Astrocyte (in vitro differentiated cells and primary cell): ENCODE results near the gene KPNA4.

Source experiments
- CTCF ChIP-seq: IDR thresholded peaks from 2 replicates; pipeline ENCODE4 v1.5.1; 2011; ENCODE audit warnings: low read depth, mild to moderate bottlenecking, inconsistent platforms, low read length, moderate library complexity; ENCODE audit not compliant: insufficient read depth
- EZH2 ChIP-seq: IDR thresholded peaks from 2 replicates; pipeline ENCODE4 v1.6.1; 2012; ENCODE audit warnings: mild to moderate bottlenecking, low read length, inconsistent platforms; ENCODE audit not compliant: insufficient read depth

DNA sequence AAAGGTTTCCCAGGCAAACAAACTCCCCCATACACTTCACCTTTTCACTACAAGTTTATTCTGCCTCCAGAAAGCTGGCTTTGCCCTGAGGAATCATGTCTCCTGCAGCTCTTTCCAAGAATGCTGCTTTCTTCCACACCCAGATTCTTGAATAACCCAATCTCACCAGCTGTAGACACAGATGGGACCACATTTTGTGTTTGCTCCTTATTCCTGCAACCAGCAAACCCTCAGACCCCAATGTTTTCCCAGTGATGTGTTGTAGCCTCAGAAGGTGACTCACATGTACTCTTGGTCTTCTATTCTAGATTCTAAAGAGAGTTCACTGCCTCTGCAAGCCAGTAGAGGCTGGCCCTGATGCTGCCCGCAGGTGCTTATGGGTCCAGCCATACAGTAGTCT lies 92.2 kb downstream of the KPNA4 start:
- peak; percentile 14 for TF ChIP-seq CTCF
- no peak for TF ChIP-seq EZH2
